Lung microvascular endothelial cell (primary cell): ENCODE results near the gene ARL2BP. TPM values are rescaled to one million over a fixed set of nuclear protein-coding genes. Genes with fewer than 3 reads are reported as not detected.
A peak's percentile ranks its signal among the peaks of the same experiment; 100 is the strongest.

ENCODE experiments used
- DNase-seq, 2 donors: peaks; one replicate each; pipeline versions ENCODE4 v3.0.0 to v3.0.0-alpha.2; 2010; ENCODE audit warnings: low read depth in 2 of 2
- total RNA-seq: library from RNA; depleted of rRNA; stranded (reverse); fragments of >200 nt; gene quantifications from 2 replicates; pipeline ENCODE4 v1.2.1, GENCODE V29; 2014

Gene ARL2BP
- total RNA-seq, 1 donor from 2014 or later = 40.3 TPM

DNA sequence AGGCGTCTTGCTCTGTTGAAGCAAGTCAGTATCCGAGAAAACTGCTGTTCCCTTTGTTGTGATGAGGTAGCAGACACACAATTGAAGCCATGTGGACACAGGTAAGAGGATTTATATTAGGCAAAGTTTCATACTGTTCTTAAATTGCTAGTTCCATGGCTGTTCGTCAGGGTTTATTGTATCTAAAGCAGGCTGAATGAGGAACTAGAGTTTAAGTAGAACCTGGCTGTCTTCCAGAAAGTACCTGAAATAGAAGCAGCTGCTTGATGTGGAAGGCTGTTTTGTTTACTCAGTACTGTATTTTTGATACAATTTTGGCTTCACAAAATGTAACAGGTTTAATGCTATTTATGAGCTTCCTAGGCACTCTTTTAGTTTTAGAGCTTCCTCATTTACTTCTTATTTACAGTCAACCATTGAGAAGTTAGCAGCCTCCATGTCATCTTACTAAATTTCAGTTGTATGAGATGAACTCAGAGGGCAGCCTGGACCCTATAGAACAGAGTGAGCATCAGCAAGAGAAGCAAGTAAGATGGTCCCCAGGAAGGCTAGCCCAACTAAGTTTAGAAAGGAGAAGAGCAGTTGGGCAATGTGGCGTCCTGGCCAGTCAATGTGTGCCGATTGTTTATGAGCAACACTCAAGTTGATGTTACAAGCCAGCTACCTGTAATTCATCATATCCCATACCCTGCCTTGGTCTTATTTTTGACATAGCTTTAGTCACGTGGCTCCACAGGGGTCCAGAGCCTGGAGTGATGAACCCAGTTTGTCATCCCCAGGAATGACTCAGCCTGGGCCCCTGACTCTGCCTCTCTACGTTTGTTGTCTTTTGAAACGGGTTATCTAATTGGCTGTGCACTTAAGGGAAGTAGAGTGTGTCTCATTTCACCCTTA lies 9.7 kb upstream of the ARL2BP start:
- DNase-seq = peak in 1 of 2 donors; percentile 53

DNA sequence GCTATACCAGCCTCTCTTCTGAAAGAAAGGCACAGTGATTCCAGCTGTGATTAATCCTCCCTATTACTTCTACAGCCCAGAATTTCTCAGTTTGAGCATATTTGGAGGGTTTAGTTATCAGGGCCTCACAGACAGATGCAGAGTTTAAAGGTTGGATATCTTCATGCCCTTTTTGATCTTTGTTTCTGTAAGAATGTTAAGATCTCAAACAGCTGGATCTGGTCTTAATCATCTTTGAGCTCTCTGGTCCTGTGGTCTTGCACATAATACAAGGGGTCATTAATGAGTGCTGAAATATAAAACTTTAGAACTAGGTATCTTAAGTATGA lies 9.1 kb upstream of the ARL2BP start:
- DNase-seq = no peak

DNA sequence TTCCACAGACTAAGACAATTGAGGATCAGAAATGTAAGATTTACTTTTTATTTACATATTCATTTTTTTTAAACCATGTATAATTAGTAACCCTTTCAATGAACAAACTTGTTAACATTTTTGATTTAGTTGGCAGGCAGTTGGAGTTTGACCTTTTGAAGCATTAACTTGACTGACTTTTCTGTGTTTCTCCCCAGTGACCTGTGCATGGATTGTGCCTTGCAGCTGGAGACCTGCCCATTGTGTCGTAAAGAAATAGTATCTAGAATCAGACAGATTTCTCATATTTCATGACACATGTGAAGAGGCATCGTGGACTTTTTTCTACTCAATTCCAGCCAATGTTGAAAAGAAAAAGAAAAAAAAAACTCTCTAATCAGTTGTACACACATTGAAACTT lies 6.4 kb upstream of the ARL2BP start:
- DNase-seq = no peak

DNA sequence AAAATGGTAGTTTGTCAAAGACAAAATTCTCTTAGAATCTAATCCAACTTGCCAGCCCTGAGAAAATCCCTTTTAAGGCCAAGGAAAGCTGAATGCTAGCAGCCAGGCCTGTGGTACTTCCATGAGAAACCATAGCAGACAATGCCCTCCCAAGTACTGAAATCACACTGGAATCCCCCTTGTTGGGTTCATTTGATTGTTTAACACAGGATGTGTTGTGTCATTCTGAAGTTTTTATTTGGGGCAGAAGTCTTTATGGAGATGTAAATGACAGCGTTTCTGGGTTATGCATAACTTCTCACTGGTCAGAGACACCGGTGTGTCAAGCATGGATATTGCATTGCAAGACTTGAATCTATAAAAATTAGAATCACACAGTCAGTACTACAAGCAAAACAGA lies 6.0 kb upstream of the ARL2BP start:
- peak; percentile 36 to 73 for DNase-seq

DNA sequence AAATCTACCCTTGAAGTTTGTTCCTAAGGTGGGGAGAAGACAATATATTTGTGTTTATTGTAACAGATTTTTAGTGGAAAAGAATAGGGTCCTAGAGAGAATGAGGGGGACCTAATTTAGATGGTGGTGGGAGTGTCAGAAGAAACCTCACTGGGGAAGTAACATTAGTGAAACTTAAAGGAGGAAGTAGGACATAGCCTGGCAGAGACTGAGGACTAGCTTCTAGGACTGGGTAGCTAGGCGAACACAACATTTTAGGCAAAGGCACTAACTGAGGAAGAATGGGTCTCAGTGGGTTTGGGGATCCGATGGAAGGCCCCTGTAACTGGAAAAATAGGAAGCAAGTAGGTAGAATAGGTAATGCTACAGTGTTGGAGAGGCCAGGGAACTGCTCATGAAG lies 4.2 kb upstream of the ARL2BP start:
- no peak for DNase-seq

DNA sequence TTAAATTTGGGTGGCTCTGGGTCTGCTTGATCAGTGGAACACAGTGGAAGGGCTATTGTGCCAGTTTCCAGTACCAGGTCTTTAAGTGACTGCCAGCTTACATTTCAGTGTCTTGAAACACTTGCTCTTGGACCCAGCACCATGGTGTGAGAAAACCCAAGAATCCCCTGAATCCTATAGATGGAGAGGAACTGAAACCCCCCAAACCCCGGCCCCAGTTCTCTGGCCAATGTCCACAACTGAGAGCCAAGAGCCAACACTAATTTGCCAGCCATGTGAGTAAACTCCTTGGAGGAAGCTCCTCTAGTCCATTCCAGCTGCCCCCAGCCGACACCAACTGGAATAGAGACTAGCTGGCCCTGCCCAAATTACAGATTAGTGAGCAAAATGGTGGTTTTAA lies 2.4 kb upstream of the ARL2BP start:
- no peak for DNase-seq

DNA sequence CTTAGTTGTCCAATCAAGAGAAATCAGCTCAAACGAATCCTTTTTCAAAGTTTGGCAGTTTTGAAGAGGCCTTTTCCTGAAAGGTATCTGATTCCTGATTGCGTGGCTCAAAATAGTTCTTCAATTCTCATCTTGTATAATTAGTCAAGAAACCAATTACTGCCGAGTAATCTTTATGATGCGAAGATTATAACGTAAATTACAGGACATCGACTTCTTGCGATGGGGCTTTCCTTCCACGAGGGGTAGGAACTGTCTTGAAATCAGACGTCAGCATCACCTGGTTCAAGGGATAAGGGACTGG lies 644 bp upstream of the ARL2BP start:
- DNase-seq = no peak

DNA sequence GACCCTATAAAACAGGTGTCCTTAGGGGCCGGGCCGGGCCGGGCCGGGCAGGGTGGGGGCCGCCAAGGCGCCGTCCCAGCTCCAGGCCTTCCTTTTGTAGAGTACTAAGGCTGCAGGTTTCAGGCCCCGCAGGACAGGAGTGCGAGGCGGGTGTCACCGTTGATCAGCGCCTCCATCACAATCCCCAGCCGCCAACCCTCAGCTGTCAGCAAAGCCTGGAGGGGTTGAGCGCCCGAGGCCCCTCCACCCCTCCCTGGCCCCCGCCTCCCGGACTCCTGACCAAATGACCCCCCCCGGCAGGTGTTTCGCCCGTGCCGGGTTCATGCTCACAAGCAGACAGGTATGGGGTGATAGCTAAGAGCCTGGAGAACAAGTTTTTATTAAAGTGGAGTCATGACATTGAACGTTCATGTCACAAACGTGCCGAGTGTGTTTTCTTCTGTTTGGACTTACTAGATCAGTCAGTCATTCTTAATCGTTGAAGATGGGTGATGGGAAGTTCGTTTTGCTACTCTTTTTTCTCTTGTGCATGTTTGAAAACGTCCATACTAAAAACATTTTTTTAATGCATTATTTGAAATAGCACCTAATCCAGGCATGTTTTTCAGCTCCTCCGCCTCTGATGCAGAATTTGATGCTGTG lies 534 bp downstream of the ARL2BP start:
- peak; percentile 31 to 35 for DNase-seq

DNA sequence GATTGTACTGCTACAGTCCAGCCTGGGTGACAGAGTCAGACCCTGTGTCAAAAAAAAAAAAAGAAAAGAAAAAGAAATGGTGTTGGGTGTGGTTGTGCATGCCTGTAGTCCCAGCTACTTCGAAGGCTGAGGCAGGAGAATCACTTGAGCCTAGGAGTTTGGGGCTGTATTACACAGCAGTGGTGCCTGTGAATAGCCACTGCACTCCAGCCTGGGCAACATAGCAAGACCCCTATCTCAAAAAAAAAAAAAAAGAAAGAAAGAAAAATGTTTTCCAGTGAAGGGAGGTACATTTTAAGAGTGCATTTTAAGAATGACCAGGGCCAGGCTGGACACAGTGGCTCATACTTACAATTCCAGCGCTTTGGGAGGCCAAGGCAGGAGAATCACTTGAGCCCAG lies 6.3 kb downstream of the ARL2BP start:
- no peak for DNase-seq

DNA sequence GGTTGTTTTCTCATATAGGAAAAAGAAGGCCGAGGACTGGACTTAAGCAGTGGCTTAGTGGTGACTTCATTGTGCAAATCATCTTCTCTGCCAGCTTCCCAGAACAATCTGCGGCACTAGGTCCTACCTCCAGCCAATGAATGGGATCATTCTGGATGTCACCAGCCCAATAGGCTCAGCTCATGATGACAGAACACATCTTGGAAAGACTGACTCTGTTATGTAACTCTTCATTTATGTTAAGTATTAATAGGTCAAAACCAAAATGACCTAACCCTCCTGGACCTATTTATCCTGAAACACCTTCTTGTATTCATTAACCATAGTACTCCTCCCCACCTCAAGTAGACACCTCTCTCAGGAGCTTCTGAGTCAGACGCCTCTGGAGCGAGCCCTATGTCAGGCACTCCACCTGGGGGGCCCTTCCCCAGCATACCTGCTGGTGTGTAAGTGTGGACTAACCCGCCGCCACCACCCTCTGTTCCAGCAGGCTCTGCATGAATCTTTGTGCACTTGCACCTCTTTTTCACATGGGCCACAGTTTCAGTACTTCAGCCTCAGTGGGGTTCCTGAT lies 7.2 kb downstream of the ARL2BP start:
- DNase-seq = no peak

DNA sequence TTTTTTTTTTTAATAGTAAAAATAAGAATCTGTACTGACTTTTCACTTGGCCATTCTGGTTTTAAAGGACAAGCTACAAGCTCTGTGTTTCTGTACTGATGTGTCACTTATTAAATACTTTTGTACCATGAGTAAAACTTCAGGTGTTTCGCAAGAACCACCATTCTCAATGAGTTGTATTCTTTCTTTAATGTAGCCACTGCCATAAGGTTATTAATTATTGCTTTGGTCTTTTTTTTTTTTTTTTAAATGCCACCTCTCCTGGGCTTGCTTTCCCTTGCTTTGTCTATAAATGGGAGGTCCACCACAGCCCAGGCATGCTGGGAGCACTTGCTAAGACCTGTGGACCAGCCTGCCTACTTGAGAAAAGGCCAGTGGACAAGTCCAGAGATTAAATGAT lies 8.4 kb downstream of the ARL2BP start:
- DNase-seq = no peak

DNA sequence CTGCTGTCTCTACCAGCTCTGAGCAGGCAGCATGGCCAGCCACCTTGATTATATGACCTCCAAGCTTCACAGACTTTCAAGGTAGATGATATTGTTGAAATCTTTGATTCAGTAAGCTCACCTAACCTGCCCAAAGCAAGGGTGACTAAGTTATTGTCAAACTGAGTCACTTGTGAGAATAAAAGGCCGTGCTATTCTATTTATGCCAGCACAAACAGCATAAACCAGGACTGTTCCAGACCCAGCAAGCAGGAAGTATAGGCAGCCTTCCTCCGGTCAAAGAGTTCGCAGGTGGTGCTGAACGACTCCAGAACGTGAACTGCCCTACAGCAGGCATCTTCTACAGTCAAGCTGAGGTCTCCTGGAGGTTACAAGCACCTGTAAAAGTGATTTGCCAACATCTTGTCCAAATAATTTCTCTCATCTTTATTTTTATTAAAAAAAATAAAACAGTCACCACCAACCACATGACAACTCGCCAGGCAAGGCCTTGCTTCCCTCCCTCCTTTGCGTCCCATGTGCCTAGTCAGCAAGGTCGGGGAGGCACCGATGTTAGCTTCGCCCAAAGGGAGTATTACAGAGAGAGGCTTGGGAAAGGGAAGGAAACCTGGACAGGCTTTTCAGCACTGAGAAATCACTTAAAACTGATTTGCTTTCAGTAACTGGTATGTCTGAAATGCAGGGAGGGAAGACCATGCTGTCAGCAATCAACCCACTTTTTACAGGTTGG lies 10.8 kb downstream of the ARL2BP start:
- DNase-seq = no peak

DNA sequence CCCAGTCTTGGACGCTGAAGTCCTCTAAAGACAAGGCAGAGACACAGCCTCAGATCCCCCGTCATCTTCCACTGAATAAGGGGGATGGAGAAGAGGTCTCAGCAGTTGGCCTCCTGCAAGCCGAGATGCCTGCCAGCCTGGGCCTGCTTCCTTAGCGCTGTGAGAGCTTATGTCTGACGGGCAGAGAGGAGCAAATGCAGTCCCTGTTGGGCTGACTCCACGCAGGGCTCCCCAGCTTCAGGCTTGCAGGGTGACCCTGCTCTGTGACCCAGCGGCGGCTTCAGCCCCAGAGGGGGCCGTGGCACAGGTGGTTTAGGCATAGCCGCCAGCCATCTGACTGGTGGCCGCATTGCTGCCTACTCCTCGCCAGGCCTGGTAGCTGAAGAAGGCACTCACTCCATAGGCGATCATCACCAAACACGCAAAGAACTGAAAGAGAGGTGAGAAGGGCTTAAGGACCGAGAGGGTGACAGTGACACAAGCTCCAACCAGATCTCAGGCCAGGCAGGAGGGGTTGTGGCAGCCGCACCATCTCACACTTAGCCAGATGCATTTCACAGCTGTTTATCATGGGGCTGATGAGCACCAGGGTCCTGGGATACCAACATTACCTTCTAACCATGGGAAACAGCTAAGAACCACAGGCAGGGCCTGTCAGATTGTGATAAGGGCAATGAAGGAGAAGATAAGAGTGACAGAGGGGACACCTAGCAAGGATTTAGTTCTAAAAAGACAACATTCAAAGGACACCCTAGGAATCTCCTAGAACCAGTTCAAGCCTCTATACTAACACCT lies 11.7 kb downstream of the ARL2BP start:
- no peak for DNase-seq

DNA sequence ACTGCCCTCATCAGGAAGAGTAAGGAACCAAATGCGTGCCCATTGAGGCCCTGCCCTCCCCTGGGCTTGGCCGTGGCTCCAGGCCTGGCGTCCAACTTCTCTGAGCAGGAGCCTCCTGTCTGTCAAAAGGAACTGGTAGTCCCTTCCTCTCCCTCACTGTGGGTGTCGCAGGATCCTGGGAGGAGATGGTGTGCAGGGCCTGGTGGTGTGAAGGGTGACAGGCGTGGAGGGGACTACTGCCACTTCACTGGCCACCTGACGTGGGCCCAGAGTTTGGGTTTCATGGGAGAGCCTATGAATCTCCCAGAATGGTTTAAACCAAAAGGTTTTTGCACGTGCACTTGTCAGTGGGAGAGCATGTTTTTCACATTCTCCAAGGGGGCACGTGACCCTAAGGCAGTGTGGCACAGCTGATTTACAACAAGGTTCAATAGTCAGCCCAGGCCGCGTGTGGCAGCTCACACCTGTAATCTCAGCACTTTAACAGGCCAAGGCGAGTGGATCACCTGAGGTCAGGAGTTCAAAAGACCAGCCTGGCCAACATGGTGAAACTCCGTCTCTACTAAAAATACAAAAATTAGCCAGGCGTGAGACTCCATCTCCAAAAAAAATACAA lies 12.5 kb downstream of the ARL2BP start:
- DNase-seq = no peak

DNA sequence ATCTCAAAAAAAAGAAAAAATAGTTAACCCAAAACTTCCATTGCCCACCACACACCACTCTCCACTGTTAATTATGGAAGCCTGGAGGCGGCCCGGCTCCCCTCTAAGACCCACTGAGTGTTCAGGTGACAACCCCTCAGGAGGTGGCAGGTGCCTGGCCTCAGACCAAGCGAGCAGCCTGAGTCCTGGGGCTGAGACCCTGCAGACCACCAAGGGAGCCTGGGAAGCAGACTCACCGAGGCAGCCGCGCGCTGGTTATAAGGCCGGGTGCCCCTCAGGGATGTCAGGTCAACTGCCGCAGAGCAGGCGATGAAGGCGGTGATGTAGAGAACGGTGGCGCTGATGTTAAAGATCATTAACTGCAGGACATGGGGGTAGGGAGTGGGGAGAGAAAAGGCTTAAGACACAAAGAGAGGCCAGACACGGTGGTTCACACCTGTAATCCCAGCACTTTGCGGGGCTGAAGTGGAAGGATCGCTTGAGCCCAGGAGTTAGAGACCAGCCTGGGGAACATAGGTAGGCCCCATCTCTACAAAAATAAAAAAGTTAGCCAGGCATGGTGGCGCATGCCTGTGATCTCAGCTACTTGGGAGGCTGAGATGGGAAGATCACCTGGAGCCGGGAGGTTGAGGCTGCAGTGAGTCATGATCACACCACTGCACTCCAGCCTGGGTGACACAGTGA lies 13.3 kb downstream of the ARL2BP start:
- no peak for DNase-seq

DNA sequence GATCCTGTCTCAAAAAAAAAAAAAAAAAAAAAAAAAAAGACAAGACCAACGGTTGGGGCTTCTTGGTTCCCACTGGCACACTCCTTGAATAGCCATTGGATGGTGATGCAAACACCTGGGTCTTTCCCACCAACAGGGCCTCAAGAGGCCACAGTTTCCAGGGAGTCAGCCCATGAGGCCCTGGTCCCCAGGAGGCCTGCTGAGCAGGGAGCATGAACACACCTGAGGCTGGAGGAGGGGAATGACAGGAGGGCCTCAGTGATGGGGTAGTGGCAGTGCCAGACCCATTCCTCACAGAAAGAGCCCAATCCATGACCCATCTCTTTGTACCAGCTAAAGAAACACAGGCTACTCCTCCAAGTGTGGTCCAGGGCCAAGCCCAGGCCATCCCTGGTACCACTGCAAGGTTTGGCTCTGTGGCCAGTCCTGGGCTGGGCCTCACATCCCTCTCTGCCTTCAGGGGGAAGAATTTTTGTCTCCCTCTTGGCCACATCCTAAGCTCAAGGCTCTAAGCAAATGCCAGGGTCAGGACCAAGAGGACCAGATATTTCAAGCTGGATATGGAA lies 13.9 kb downstream of the ARL2BP start:
- DNase-seq = no peak

DNA sequence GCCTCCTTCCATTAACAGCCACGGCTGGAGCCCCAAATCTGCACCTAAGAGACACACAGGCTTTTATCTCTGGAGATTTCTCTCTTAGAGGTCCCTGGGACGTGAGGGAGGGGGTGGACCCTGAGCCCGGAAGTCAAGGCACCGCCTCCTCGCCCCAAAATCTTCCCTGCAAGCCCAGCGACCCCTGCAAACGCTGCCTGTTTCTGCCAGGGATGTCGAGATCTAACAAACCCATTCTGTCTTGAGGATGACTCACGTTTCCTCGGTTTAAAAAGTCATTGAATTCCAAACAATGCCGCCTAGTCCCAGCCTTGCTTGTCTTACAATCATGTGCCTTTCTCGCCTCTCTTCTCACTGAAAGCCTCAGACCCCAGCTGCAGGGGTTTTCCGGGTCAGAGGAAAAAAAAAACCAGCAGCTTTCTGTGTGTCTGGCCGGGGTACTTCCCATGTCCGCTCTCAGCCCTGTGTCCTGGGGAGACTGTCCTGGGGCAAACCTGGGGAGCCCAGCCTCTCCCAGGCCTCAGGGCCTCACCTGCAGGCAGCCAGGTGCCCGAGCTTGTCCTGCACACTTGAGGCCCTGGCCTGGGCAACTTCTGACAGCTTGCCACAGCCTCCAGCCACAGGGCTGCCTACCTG lies 15.4 kb downstream of the ARL2BP start:
- peak; percentile 37 to 97 for DNase-seq

DNA sequence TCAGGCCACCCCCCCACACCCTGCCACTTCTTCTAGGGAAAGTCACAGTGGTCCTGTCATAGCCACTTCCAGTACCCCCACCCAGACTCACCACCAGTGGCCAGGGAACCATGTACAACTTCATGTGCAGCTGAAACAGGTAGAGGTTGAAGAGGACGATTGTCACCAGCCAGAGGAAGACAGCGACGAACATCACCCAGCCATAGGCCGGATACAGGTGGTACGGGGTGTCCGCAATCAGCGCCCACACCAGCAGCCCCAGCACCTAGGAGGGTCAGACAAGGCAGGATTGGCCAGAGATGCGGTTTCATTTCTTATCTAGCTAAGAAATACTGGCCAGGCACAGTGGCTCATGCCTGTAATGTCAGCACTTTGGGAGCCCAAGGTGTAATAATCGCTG lies 16.7 kb downstream of the ARL2BP start:
- DNase-seq = no peak

DNA sequence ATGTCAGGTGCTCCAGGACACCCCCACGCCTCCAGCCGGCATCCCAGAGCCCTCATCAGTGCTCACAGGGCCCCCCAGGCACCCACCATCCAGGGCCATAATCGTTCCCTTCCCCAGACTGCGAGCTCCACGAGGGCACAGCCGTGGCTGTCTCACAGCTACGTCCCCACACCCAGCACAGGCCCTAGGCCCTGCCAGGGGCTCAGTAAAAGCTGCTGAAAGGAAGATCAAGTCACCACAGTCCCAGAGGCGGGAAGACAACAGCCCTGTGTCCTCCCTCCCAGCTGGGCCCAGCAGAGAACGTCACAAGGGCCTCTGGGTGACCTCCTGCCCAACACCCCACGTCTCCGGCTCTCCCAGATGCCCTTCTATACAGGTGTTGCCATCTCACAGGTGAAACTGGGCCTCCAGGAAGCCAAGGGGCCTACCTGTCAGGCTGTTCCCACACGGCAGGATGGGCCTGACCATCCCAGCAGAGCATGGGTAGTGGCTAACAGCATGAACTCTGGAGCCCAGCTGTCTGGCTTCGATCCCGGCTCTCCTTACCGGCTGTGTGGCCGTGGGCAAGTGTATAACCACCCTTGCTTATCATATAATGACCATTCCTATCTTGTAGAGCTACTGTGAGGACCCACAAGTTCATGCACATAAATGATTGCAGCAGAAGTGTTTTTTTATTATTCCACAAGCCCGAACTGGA lies 17.9 kb downstream of the ARL2BP start:
- DNase-seq = no peak
